DOHH2 (cell line): ENCODE data around the gene PPP3CA.

ENCODE experiments used
- CTCF ChIP-seq: fragments of 200-600 bp; sonication (generic); IDR thresholded peaks from one replicate; pipeline ENCODE4 v1.5.1; 2014; ENCODE audit warnings: antibody characterized with exemption, mild to moderate bottlenecking, low read depth, low read length; ENCODE audit not compliant: poor library complexity, severe bottlenecking
- EZH2phosphoT487 ChIP-seq: fragments of 200-600 bp; sonication (generic); IDR thresholded peaks from 2 replicates; pipeline ENCODE4 v1.6.1; 2017; ENCODE audit warnings: borderline replicate concordance, mild to moderate bottlenecking, antibody characterized with exemption, low read length, moderate library complexity, mixed read lengths

GRCh38 chr4:101239665-101240064 is 107.7 kb downstream of the PPP3CA start:
- TF ChIP-seq CTCF (no peak), EZH2phosphoT487 (no peak)
